ENCODE measurements around the gene SPTLC3. TPM values are rescaled to one million over a fixed set of nuclear protein-coding genes. Genes with fewer than 3 reads are reported as not detected.

The SPTLC3 gene
- total and polyA plus RNA-seq, 2 donors (not counting 1 experiment from before 2014, with no cell fraction given) = 4.0 TPM

DNA sequence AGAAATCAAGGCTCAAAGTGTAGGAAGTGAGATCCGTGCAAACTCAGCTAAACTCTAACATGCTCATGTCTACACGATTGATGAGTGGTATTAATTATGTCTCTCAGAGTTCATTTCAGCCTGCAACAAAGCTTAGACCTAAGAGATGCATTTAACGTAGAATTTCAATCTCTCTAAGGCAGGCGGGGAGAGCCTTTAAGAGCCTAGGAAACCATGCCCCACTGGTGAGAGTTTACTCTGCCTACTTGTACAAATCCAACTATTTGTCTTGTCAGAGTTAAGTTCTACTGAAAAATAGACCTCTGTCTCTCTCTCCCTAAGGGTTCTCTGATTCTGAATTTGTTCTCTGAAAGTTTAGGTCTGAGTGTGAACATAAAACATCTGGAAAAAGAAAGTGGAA, 100.9 kb downstream of the SPTLC3 start:
- H3K27ac ChIP-seq (ENCODE audit: insufficient read depth, low read length) = no peak overlapping the region
- H3K9me3 ChIP-seq (ENCODE audit: control insufficient read depth, insufficient read depth, low read depth, low read length) = no peaks in the 10 kb centered on the region
- H2AFZ ChIP-seq (ENCODE audit: low read length) = no peak overlapping the region
- no peaks in the 10 kb centered on the region for H3K79me2 ChIP-seq (ENCODE audit: control insufficient read depth, insufficient read depth, low read length)
- no peak for DNase-seq (ENCODE audit: low read depth in 2 of 2)
- no peak for TF ChIP-seq EZH2 (IDR thresholded peaks at IDR 0.05; ENCODE audit: low read length, missing control alignments)
- TF ChIP-seq, protein P1, sequence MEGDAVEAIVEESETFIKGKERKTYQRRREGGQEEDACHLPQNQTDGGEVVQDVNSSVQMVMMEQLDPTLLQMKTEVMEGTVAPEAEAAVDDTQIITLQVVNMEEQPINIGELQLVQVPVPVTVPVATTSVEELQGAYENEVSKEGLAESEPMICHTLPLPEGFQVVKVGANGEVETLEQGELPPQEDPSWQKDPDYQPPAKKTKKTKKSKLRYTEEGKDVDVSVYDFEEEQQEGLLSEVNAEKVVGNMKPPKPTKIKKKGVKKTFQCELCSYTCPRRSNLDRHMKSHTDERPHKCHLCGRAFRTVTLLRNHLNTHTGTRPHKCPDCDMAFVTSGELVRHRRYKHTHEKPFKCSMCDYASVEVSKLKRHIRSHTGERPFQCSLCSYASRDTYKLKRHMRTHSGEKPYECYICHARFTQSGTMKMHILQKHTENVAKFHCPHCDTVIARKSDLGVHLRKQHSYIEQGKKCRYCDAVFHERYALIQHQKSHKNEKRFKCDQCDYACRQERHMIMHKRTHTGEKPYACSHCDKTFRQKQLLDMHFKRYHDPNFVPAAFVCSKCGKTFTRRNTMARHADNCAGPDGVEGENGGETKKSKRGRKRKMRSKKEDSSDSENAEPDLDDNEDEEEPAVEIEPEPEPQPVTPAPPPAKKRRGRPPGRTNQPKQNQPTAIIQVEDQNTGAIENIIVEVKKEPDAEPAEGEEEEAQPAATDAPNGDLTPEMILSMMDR (conservative IDR thresholded peaks at IDR 0.05 in 1 of 2, IDR thresholded peaks at IDR 0.05 in 1 of 2; ENCODE audit: low read depth in 1 of 2, low read length in 2 of 2) = no peak
- H4K20me1 ChIP-seq (ENCODE audit: control insufficient read depth, extremely low read depth, insufficient read depth, low read length) = no peaks in the 10 kb centered on the region
- no peaks in the 10 kb centered on the region for H3K27me3 ChIP-seq (ENCODE audit: control insufficient read depth, insufficient read depth, low read length)
- H3K4me3 ChIP-seq (replicated peaks in 1 of 4; ENCODE audit: control extremely low read depth in 1 of 4, insufficient read depth in 1 of 4, low read depth in 3 of 4, low read length in 4 of 4) = no peak overlapping the region
- no peaks in the 10 kb centered on the region for H3K4me1 ChIP-seq (ENCODE audit: control insufficient read depth, extremely low read depth, insufficient read depth, low read length)
- H3K4me2 ChIP-seq (ENCODE audit: extremely low read depth, insufficient read depth, low read length) = no peak overlapping the region
- no peak overlapping the region for H3K9ac ChIP-seq (ENCODE audit: insufficient read depth, low read length)
- no peaks in the 10 kb centered on the region for H3K36me3 ChIP-seq (ENCODE audit: control insufficient read depth, insufficient read depth, low read length)

DNA sequence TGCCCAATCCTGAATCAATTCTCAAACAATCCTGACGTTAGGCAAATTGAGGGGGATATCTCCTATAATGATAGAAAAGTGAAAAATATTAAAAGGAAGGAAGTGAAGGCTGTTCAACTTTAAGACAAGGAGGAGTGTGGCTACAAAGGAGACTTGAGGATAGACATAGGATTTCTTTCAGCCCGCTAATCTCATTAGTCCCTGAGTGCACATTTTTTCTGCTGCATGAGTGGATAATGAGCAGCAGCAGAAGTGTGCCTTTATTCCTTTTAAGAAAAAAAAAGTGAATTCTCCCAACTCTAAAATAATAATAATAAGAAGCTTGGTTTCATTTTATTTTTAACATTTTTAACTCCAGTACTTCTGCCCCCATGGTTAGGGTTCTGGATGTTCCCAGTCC, 102.0 kb downstream of the SPTLC3 start:
- no peaks in the 10 kb centered on the region for H3K4me1 ChIP-seq (ENCODE audit: control insufficient read depth, extremely low read depth, insufficient read depth, low read length)
- H3K9me3 ChIP-seq (ENCODE audit: control insufficient read depth, insufficient read depth, low read depth, low read length) = no peaks in the 10 kb centered on the region
- no peak for DNase-seq (ENCODE audit: low read depth in 2 of 2)
- TF ChIP-seq, protein P1 (conservative IDR thresholded peaks at IDR 0.05 in 1 of 2, IDR thresholded peaks at IDR 0.05 in 1 of 2; ENCODE audit: low read depth in 1 of 2, low read length in 2 of 2) = no peak
- no peak for TF ChIP-seq EZH2 (IDR thresholded peaks at IDR 0.05; ENCODE audit: low read length, missing control alignments)
- no peaks in the 10 kb centered on the region for H3K79me2 ChIP-seq (ENCODE audit: control insufficient read depth, insufficient read depth, low read length)
- no peaks in the 10 kb centered on the region for H3K27me3 ChIP-seq (ENCODE audit: control insufficient read depth, insufficient read depth, low read length)
- no peak overlapping the region for H3K9ac ChIP-seq (ENCODE audit: insufficient read depth, low read length)
- H2AFZ ChIP-seq (ENCODE audit: low read length) = no peak overlapping the region
- H4K20me1 ChIP-seq (ENCODE audit: control insufficient read depth, extremely low read depth, insufficient read depth, low read length) = no peaks in the 10 kb centered on the region
- H3K36me3 ChIP-seq (ENCODE audit: control insufficient read depth, insufficient read depth, low read length) = no peaks in the 10 kb centered on the region
- H3K4me3 ChIP-seq (replicated peaks in 1 of 4; ENCODE audit: control extremely low read depth in 1 of 4, insufficient read depth in 1 of 4, low read depth in 3 of 4, low read length in 4 of 4) = no peak overlapping the region
- no peak overlapping the region for H3K27ac ChIP-seq (ENCODE audit: insufficient read depth, low read length)
- no peak overlapping the region for H3K4me2 ChIP-seq (ENCODE audit: extremely low read depth, insufficient read depth, low read length)

DNA sequence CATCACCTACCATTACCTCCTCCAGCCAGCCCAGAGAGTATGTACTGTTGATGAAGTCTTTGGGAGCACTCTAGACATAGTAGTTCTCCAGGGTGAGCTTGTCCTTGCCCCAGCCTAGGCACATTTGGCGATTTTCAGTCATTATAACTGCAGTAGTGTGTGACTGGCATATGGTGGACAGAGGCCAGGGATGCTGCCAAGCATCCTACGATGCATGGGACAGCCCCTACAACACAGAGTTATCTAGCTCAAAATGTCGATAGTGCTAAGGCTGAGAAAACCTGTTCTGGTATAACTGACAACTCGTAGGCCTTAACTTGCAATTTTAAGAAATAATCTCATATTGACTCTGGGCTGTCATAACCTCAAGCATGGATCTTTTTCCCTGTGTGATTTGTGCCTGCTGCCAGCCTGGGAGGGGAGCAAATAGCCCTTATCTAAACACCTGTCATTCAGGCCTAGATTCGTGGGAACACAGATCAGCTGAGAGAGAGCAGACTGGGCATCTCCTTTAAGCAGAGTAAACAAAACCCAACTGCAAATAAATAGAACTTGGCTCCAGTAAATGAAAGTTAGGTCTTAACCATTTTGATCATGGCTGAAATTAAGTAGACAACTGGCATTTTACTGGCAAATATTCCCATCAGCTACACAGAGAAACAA, 102.6 kb downstream of the SPTLC3 start:
- no peaks in the 10 kb centered on the region for H4K20me1 ChIP-seq (ENCODE audit: control insufficient read depth, extremely low read depth, insufficient read depth, low read length)

More for the DNA sequence above, 102.6 kb downstream of the SPTLC3 start:
- Histone ChIP-seq H3K27me3 (ENCODE audit: control insufficient read depth, insufficient read depth, low read length) (no peaks in the 10 kb centered on the region), H3K4me2 (ENCODE audit: extremely low read depth, insufficient read depth, low read length) (no peak overlapping the region), H3K79me2 (ENCODE audit: control insufficient read depth, insufficient read depth, low read length) (no peaks in the 10 kb centered on the region), H3K9me3 (ENCODE audit: control insufficient read depth, insufficient read depth, low read depth, low read length) (no peaks in the 10 kb centered on the region), H3K4me1 (ENCODE audit: control insufficient read depth, extremely low read depth, insufficient read depth, low read length) (no peaks in the 10 kb centered on the region), H3K9ac (ENCODE audit: insufficient read depth, low read length) (no peak overlapping the region), H3K27ac (ENCODE audit: insufficient read depth, low read length) (no peak overlapping the region), H2AFZ (ENCODE audit: low read length) (no peak overlapping the region), H3K36me3 (ENCODE audit: control insufficient read depth, insufficient read depth, low read length) (no peaks in the 10 kb centered on the region), H3K4me3 (replicated peaks in 1 of 4; ENCODE audit: control extremely low read depth in 1 of 4, insufficient read depth in 1 of 4, low read depth in 3 of 4, low read length in 4 of 4) (no peak overlapping the region)
- TF ChIP-seq EZH2 (IDR thresholded peaks at IDR 0.05; ENCODE audit: low read length, missing control alignments) = no peak
- TF ChIP-seq, protein P1 (conservative IDR thresholded peaks at IDR 0.05 in 1 of 2, IDR thresholded peaks at IDR 0.05 in 1 of 2; ENCODE audit: low read depth in 1 of 2, low read length in 2 of 2) = no peak
- no peak for DNase-seq (ENCODE audit: low read depth in 2 of 2)

Measured in fibroblast of lung (primary cell).